Stimulated activated CD4-positive, alpha-beta T cell treated with anti-CD3 and anti-CD28 coated beads, Interleukin-12 subunit alpha, Interleukin-12 subunit beta, amount 100 ng/mL, for 4 hours (primary cell): ENCODE measurements around the gene LAMC3.

Experiments
- DNase-seq: peaks from one replicate; pipeline ENCODE4 v3.0.0-alpha.2; 2020

Gene LAMC3

DNA sequence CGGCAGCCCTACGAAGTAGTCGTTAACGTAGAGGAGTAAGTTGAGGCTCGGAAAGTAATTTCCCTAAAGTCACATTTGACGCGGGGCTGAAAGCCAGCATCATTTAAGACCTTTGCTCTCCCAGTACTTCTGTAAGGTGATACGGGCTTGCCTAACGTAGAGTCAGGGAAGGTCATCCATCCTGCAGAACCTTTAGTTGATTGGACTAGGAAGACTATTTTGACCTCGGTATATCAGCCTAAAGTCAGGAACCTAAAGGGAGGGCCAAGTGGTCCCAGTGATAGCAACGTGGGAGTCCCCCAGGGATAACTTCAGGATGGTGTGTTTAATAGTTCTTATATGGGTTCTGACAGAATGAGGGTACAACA lies 117.1 kb downstream of the LAMC3 start:
- DNase-seq: no peak

DNA sequence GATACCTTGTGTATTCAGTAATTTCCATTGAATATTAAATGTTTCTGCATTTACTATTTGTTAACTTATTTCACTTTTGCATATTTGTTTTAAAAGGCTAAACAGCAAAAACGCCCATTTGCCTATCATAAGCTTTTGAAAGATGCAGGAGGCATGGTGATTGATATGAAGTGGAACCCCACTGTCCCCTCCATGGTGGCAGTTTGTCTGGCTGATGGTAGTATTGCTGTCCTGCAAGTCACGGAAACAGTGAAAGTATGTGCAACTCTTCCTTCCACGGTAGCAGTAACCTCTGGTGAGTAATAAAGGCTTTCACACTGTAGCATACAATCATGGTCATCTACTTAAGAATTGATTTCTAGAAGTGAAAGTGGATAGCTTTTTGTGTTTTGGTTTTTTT lies 120.2 kb downstream of the LAMC3 start:
- no peak for DNase-seq

DNA sequence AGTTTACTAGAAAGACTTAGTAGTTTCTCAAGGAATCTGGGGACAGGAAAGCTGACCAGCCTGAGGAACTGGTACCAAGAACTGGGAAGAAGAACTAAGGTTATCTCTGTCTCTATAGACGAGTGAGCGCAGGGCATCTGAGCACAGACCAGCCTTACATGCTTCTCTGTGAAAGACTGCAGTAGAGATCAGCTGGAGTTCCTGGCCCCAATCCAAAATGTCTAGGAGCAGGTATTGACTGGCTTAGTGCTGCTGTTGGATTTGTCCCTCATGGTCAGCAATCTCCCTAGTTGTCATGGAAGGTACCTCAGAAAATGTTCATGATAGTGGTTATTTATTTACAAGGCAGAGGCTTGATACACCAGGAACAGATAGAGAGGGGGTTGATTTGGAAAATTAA lies 129.7 kb downstream of the LAMC3 start:
- DNase-seq: no peak

DNA sequence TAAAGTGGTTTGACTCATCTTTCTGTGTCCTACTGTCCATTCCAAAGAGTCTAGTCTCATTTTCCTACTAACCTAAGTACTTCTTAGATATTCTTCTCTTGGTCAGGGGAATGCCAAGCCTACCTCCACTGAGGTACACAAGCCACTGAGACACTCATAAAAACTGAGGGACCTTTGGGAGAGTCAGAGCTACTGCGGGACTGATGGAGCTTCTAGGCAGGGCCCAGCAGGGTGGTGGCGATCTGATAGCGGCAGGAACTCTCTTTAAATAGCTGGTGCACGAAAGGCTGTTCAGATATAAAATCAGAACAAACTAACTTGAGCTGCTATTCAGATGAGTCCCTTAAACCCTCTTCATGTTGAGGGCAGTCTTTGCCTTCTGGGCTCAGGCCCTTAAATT lies 131.1 kb downstream of the LAMC3 start:
- DNase-seq: no peak

DNA sequence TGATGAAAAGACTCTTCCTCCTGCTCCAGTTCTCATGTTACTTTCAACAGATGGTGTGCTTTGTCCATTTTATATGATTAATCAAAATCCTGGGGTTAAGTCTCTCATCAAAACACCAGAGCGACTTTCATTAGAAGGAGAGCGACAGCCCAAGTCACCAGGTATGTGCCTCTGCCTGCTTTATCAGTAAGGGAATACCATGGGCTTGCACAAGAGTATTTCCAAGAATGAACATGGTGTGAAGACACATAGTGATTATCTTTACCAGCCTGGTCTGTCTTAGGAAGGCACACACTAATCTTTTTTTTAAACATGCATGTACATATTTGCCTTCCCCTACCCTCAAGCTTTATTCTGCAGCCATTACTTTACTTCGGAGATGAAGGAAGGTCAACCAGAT lies 131.6 kb downstream of the LAMC3 start:
- DNase-seq: no peak

DNA sequence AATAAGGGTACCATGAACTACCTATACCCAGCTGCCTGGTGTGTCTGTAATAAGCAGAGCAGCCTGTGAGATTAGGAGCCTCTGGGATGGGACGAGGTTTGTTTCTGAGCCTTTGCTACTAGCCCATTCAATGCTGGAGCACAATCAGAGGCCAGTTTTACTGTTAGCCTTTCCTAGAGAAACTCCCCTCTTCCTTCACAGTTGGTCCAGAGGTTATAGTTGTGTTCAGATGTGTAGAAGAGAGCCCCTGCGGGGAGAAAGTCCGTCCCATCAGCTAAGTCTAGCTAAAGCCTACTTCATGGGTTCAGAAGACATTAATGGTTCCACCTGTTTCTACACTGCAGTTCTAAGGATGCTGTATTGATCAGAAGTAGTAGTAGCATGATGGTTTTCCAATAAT lies 133.2 kb downstream of the LAMC3 start:
- DNase-seq: no peak
